Colonic mucosa (tissue), 4 donors: ENCODE results near the gene PROB1. TPM values are rescaled to one million over a fixed set of nuclear protein-coding genes. Genes with fewer than 3 reads are reported as not detected.

Experiments
- DNase-seq: peaks from one replicate; pipeline ENCODE4 v3.0.0-alpha.2; 2020
- H3K27ac ChIP-seq: fragments of 200-600 bp; one replicate; pipeline ENCODE4 v1.8.0; 2021
- H3K27me3 ChIP-seq: fragments of 200-600 bp; one replicate; pipeline ENCODE4 v1.8.0; 2021
- H3K36me3 ChIP-seq: fragments of 200-600 bp; one replicate; pipeline ENCODE4 v1.8.0; 2021
- H3K4me1 ChIP-seq: fragments of 200-600 bp; one replicate; pipeline ENCODE4 v1.8.0; 2021; ENCODE audit warnings: mild to moderate bottlenecking
- H3K4me3 ChIP-seq: fragments of 200-600 bp; one replicate; pipeline ENCODE4 v1.8.0; 2021
- H3K9ac ChIP-seq, 2 donors: one replicate each; pipeline ENCODE4 v1.7.0; 2013; ENCODE audit warnings: control low read depth in 2 of 2, low read depth in 2 of 2, low read length in 2 of 2
- H3K9me3 ChIP-seq: fragments of 200-600 bp; one replicate; pipeline ENCODE4 v1.8.0; 2021
- intact Hi-C: fragments of 100-400 bp; cut with DNase I; formaldehyde crosslinking; loops from one replicate; pipeline ENCODE4 v1.14.1; 2022
- total RNA-seq, 2 donors: library from RNA; stranded (reverse); fragmentation: NEBNext Ultra II Directional in 1 of 2; extraction: Animal tissue kit (Norgen Biotek cat#: 25700) in 1 of 2; gene quantifications; one replicate each; pipeline ENCODE4 v1.2.1, GENCODE V29; 2021
- TF ChIP-seq, protein P1 (sequence below): fragments of 200-600 bp; IDR thresholded peaks from one replicate; pipeline ENCODE4 v1.8.0; 2022; ENCODE audit warnings: antibody characterized with exemption, mild to moderate bottlenecking
- donor health status: healthy.
- donor health status: DM: no; HTN: no; CAD: no.
- donor health status: DM: no; HTN: no; CAD: no.

Gene PROB1
- total RNA-seq, 2 donors from 2014 or later: 0.48 to 0.96 TPM

DNA sequence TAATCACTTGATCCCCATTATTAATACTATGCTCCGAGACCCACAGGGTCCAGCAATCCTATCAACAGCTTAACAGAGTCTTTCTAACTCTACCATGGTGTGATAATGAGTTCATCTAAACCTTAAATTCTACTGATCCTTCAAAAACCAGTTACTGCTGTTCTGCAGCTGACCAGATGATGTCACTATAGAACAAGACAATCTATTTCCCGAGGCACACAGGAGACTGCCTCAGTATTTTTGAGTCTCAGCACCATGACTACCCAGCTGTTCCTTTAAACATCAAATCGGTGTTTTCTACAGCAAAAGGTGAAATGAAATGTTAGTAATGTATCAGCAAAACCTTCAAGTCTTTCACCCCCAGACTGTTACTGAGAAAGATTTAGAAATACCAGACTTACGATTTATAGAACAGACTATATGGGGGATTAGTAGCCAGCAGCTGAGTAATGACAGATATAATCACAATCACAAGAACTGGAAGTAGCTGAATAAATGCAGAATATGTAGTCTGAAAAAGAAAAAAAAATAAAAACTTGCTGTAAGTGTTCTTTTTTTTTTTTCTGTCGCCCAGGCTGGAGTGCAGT is 27.5 kb upstream of the PROB1 start:
- DNase-seq: peak; percentile 70
- Histone ChIP-seq H3K4me1 (peaks cover 5% of the 10 kb centered on the region), H3K4me3 (no peak overlapping the region), H3K9ac (no peak overlapping the region), H3K9me3 (no peaks in the 10 kb centered on the region), H3K36me3 (no peaks in the 10 kb centered on the region), H3K27ac (no peak overlapping the region), H3K27me3 (no peaks in the 10 kb centered on the region)
- TF ChIP-seq, protein P1, sequence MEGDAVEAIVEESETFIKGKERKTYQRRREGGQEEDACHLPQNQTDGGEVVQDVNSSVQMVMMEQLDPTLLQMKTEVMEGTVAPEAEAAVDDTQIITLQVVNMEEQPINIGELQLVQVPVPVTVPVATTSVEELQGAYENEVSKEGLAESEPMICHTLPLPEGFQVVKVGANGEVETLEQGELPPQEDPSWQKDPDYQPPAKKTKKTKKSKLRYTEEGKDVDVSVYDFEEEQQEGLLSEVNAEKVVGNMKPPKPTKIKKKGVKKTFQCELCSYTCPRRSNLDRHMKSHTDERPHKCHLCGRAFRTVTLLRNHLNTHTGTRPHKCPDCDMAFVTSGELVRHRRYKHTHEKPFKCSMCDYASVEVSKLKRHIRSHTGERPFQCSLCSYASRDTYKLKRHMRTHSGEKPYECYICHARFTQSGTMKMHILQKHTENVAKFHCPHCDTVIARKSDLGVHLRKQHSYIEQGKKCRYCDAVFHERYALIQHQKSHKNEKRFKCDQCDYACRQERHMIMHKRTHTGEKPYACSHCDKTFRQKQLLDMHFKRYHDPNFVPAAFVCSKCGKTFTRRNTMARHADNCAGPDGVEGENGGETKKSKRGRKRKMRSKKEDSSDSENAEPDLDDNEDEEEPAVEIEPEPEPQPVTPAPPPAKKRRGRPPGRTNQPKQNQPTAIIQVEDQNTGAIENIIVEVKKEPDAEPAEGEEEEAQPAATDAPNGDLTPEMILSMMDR: peak; percentile 85
- intact Hi-C loops: loop anchor here (1.0 kb wide), 1 partner anchor 91 kb away; no protein-coding TSS in a partner anchor

DNA sequence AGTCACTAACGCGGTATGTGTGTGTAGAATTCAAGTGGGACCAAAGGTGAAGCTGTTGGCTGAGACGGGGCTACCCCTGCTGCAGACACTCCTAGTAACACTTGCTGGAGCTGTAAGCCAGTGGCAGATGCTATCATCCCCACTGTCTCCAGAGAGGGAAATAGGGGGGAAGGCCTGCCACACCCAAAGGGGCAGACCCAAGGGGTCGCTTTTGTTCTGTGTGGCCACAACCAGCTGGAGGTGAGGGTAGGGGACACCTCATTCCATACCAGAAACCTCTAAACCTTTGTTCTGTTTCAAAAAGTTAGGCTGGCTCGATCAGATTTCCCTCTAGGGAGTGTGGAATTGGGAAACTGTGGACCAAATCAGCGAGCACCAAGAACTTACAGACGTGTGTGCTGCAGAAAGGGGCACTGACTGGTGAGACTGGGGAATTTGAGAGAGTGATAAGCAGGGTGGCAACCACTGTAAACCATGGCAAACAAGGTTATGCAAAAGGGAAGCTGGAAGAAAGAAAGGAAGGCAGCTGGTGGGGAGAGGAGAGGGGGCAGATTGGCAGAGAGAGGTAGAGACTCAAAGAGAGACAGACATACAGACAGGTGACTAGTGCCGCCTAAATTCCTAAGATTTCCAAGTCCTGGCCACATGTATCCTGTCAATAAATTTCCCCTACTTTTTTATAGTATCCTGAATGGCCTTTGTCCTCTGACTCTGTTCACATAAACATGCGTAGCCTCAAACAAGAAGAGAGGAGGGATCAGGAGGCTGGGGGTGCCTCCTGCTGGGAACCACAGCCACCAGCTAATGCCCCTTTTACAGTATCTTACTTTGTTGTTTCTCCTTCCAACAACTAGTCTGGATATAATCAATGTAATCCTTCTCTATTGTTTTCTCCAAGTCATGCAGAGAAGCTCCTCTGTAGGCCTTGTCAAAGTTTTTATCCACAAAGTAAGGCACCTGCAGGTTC is 24.6 kb upstream of the PROB1 start:
- Histone ChIP-seq H3K4me1 (peaks cover 12% of the 10 kb centered on the region), H3K36me3 (no peaks in the 10 kb centered on the region), H3K9me3 (no peaks in the 10 kb centered on the region), H3K4me3 (no peak overlapping the region), H3K9ac (peak overlapping the region in 1 of 2 donors; percentile 65), H3K27me3 (no peaks in the 10 kb centered on the region), H3K27ac (peak overlapping the region; percentile 58)
- intact Hi-C loops: no loop called here
- TF ChIP-seq, protein P1: no peak
- peak; percentile 31 for DNase-seq

DNA sequence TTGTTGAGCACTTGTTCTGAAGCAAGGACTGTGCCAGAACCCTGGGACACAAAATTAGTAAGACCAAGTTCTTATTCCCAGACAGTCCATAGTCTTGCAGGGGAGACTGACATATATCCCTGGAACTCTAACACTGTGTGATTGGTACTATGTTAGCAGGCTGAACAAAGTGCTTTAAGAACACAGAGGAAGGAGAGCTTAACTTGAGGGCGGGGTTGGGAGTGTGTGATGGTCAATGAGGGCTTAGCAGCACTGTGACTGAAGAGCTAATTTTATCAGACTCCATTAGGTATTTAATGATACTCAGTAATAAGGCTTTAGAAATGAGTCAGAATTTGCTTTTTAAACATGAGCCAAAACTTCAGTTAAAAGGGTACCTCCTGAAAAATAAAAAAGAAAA is 23.9 kb upstream of the PROB1 start:
- Histone ChIP-seq H3K4me3 (no peak overlapping the region), H3K27ac (peak overlapping the region; percentile 58), H3K36me3 (no peaks in the 10 kb centered on the region), H3K27me3 (no peaks in the 10 kb centered on the region), H3K4me1 (peaks cover 12% of the 10 kb centered on the region), H3K9ac (no peak overlapping the region), H3K9me3 (no peaks in the 10 kb centered on the region)
- no peak for DNase-seq
- TF ChIP-seq, protein P1: no peak
- intact Hi-C loops: no loop called here

DNA sequence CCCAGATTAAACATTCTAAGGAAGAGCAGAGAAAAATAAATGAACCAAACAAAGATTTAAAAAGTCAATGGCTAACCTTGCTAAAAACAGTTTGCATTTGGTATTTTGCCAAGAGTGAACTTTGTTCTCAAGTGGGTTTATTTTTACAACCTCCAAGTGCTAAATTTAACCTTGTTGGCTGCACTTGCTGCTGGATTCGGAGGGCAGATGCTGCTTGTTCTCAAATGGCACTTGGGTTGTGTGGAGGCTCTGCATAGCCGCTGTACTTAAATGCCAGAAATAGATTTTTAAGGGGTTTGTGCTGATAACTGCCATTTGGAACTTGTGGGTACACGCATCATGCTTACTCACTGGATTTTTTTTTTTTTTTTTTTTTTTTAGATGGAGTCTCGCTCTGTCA is 22.3 kb upstream of the PROB1 start:
- DNase-seq: no peak
- intact Hi-C loops: no loop called here
- Histone ChIP-seq H3K4me1 (peaks cover 12% of the 10 kb centered on the region), H3K27ac (no peak overlapping the region), H3K27me3 (no peaks in the 10 kb centered on the region), H3K9me3 (no peaks in the 10 kb centered on the region), H3K4me3 (no peak overlapping the region), H3K36me3 (no peaks in the 10 kb centered on the region), H3K9ac (no peak overlapping the region)
- TF ChIP-seq, protein P1: no peak

DNA sequence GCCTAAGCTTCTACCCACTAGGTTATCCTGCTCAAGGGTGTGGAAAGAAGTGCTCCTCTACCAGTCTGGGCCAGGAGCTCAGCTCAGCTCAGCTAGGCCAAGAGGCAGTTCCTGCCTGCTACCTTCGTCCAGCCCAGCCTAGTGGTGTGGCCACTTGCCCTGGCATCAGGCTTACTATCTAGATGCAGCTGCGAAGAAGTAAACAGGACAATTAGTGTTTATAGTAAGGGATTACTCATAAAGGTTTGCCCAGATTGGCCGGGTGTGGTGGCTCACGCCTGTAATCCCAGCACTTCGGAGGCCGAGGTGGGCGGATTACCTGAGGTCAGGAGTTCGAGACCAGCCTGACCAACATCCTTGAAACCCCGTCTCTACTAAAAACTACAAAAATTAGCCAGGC is 21.7 kb upstream of the PROB1 start:
- DNase-seq: peak; percentile 52
- Histone ChIP-seq H3K4me3 (no peak overlapping the region), H3K9me3 (no peaks in the 10 kb centered on the region), H3K27ac (no peak overlapping the region), H3K36me3 (no peaks in the 10 kb centered on the region), H3K4me1 (peaks cover 12% of the 10 kb centered on the region), H3K9ac (no peak overlapping the region), H3K27me3 (no peaks in the 10 kb centered on the region)
- intact Hi-C loops: no loop called here
- TF ChIP-seq, protein P1: no peak
